Parathyroid adenoma (tissue), 2 donors: ENCODE results near the gene TMTC3.

Experiments
- H2AFZ ChIP-seq: fragments of 300-600 bp; sonication (generic); one replicate; pipeline ENCODE4 v1.7.0; 2017; ENCODE audit warnings: antibody characterized with exemption, mild to moderate bottlenecking
- H3K27ac ChIP-seq: fragments of 300-600 bp; sonication (generic); one replicate; pipeline ENCODE4 v1.7.0; 2017
- H3K27me3 ChIP-seq: fragments of 300-600 bp; sonication (generic); one replicate; pipeline ENCODE4 v1.7.0; 2017; ENCODE audit warnings: low read length; ENCODE audit not compliant: control insufficient read depth, insufficient read depth
- H3K36me3 ChIP-seq: fragments of 300-600 bp; sonication (generic); one replicate; pipeline ENCODE4 v1.7.0; 2017; ENCODE audit warnings: low read length; ENCODE audit not compliant: control insufficient read depth, insufficient read depth
- H3K4me1 ChIP-seq: fragments of 300-600 bp; sonication (generic); one replicate; pipeline ENCODE4 v1.7.0; 2017; ENCODE audit warnings: control low read depth
- H3K4me2 ChIP-seq: fragments of 300-600 bp; sonication (generic); one replicate; pipeline ENCODE4 v1.7.0; 2017; ENCODE audit warnings: low read length
- H3K4me3 ChIP-seq: fragments of 300-600 bp; sonication (generic); one replicate; pipeline ENCODE4 v1.7.0; 2017; ENCODE audit warnings: low read depth, low read length
- H3K79me2 ChIP-seq: fragments of 300-600 bp; sonication (generic); one replicate; pipeline ENCODE4 v1.7.0; 2017; ENCODE audit warnings: control low read depth
- H3K9ac ChIP-seq: fragments of 300-600 bp; sonication (generic); one replicate; pipeline ENCODE4 v1.7.0; 2017; ENCODE audit warnings: mild to moderate bottlenecking
- H3K9me3 ChIP-seq: fragments of 300-600 bp; sonication (generic); one replicate; pipeline ENCODE4 v1.7.0; 2017; ENCODE audit warnings: low read length; ENCODE audit not compliant: control insufficient read depth
- TF ChIP-seq, protein P1 (sequence below): fragments of 300-600 bp; sonication (generic); IDR thresholded peaks from one replicate; pipeline ENCODE4 v1.7.0; 2017; ENCODE audit warnings: antibody characterized with exemption, mild to moderate bottlenecking
- donor health status: primary hyperparathyroidism.

TMTC3 gene

DNA sequence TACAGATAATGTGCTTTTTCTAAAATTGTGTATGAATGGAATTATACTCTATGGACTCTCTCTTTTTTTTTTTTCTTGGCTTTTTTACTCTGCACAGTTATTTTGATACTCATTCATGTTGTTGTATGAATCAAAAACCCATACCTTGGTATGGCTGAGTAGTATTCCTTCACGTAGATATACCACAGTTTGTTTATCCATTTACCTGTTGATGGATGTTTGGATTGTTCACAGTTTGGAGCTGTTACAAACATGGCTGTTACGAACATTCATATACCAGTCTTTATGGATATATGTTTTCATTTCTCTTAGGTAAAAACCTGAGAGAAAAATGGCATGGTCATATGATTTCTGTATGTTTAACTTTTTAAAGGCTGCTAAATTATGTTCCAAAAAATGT is 43.2 kb downstream of the TMTC3 start:
- Histone ChIP-seq H3K27ac (no peak overlapping the region), H3K9me3 (no peaks in the 10 kb centered on the region), H3K36me3 (no peaks in the 10 kb centered on the region), H2AFZ (no peak overlapping the region), H3K79me2 (no peaks in the 10 kb centered on the region), H3K4me2 (no peak overlapping the region), H3K9ac (no peak overlapping the region), H3K27me3 (no peaks in the 10 kb centered on the region), H3K4me3 (no peak overlapping the region), H3K4me1 (no peaks in the 10 kb centered on the region)
- TF ChIP-seq, protein P1, sequence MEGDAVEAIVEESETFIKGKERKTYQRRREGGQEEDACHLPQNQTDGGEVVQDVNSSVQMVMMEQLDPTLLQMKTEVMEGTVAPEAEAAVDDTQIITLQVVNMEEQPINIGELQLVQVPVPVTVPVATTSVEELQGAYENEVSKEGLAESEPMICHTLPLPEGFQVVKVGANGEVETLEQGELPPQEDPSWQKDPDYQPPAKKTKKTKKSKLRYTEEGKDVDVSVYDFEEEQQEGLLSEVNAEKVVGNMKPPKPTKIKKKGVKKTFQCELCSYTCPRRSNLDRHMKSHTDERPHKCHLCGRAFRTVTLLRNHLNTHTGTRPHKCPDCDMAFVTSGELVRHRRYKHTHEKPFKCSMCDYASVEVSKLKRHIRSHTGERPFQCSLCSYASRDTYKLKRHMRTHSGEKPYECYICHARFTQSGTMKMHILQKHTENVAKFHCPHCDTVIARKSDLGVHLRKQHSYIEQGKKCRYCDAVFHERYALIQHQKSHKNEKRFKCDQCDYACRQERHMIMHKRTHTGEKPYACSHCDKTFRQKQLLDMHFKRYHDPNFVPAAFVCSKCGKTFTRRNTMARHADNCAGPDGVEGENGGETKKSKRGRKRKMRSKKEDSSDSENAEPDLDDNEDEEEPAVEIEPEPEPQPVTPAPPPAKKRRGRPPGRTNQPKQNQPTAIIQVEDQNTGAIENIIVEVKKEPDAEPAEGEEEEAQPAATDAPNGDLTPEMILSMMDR = no peak

DNA sequence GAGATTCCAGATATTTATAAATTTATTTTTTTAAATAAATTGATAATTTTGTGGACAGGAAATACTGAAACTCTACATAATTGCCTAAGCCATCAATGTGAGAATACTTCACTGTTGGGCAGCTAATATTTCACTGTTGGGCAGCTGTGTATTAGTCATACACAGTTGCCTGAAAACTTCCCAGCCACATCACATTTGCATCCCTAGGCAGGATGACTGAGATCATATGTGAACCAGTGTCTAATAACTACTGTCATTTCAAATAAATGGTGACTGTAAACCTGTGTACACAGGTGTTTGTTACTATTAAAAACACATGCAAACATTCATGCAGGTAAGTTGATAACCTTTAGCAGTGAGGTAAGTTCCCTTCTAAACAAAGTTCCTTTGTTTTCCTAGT is 43.9 kb downstream of the TMTC3 start:
- H3K27me3 ChIP-seq = no peaks in the 10 kb centered on the region
- TF ChIP-seq, protein P1 = no peak
- no peak overlapping the region for H3K4me3 ChIP-seq
- H3K9ac ChIP-seq = no peak overlapping the region
- no peaks in the 10 kb centered on the region for H3K9me3 ChIP-seq
- no peaks in the 10 kb centered on the region for H3K4me1 ChIP-seq
- H3K4me2 ChIP-seq = no peak overlapping the region
- H3K27ac ChIP-seq = no peak overlapping the region
- H2AFZ ChIP-seq = no peak overlapping the region
- no peaks in the 10 kb centered on the region for H3K36me3 ChIP-seq
- no peaks in the 10 kb centered on the region for H3K79me2 ChIP-seq

DNA sequence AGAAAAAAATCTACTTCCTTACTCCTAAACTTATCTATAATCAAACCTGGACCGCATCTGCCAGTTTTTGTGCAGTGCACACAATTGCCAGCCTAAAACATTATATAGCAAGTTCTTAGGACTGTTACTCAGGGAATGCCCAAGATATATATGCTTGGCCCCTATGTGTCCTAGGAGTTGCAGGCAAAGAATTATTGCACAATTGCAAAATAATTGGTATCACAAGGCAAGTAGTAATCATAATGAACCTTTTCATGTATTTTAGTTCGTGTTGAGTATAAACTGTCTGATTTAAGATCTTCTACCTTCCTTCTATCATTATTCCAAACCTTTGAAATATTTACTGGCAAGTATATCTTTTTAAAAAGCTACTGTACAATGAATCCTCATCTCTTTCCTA is 45.5 kb downstream of the TMTC3 start:
- no peaks in the 10 kb centered on the region for H3K36me3 ChIP-seq
- H2AFZ ChIP-seq = no peak overlapping the region

DNA sequence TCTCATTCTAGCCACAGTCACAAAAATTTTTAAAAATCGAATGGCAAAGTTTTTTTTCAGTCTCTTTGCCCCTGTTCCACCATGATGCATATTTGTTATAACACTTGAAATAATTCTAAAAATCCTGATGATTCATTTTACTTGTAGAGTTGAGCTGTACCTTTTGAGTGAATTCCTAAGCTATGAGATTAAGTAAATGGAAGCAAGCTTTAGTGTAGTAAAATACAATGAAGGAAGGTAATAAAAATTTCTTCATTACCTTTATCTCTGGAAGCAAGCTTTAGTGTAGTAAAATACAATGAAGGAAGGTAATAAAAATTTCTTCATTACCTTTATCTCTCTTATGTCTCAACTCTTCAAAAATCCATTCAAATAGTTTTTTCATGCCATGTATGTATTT is 46.1 kb downstream of the TMTC3 start:
- Histone ChIP-seq H3K79me2 (no peaks in the 10 kb centered on the region), H3K9me3 (no peaks in the 10 kb centered on the region), H3K36me3 (no peaks in the 10 kb centered on the region), H3K4me3 (no peak overlapping the region), H2AFZ (no peak overlapping the region), H3K9ac (no peak overlapping the region), H3K27ac (no peak overlapping the region), H3K27me3 (no peaks in the 10 kb centered on the region), H3K4me2 (no peak overlapping the region), H3K4me1 (no peaks in the 10 kb centered on the region)
- TF ChIP-seq, protein P1 = no peak

More for the DNA sequence above, 45.5 kb downstream of the TMTC3 start:
- TF ChIP-seq, protein P1 = no peak
- no peak overlapping the region for H3K9ac ChIP-seq
- no peaks in the 10 kb centered on the region for H3K9me3 ChIP-seq
- no peaks in the 10 kb centered on the region for H3K27me3 ChIP-seq
- no peaks in the 10 kb centered on the region for H3K79me2 ChIP-seq
- H3K27ac ChIP-seq = no peak overlapping the region
- no peak overlapping the region for H3K4me2 ChIP-seq
- no peak overlapping the region for H3K4me3 ChIP-seq
- H3K4me1 ChIP-seq = no peaks in the 10 kb centered on the region

DNA sequence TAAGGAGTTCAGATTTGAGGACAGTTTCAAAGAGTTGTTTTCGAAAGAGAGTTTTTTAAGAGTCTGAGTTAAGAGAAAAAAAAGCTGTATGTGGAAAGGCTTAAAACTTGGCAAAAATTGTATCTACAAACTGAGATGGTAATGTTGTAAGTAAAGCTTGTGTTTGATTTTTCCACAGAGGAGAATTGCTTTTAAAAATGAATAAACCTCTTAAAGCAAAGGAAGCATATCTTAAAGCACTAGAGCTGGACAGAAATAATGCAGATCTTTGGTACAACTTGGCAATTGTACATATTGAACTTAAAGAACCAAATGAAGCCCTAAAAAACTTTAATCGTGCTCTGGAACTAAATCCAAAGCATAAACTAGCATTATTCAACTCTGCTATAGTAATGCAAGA is 50.3 kb downstream of the TMTC3 start:
- Histone ChIP-seq H3K4me2 (no peak overlapping the region), H3K4me1 (no peaks in the 10 kb centered on the region), H3K36me3 (no peaks in the 10 kb centered on the region), H3K9ac (no peak overlapping the region), H2AFZ (no peak overlapping the region), H3K9me3 (no peaks in the 10 kb centered on the region), H3K27me3 (no peaks in the 10 kb centered on the region), H3K4me3 (no peak overlapping the region), H3K27ac (no peak overlapping the region), H3K79me2 (no peaks in the 10 kb centered on the region)
- TF ChIP-seq, protein P1 = no peak
